Thymus (tissue), 14 donors: ENCODE measurements around the gene SFMBT1. TPM values are rescaled to one million over a fixed set of nuclear protein-coding genes. Genes with fewer than 3 reads are reported as not detected.

Experiments
- DNase-seq, 9 donors: peaks; one replicate each; pipeline ENCODE4 v3.0.0-alpha.2; 2013; ENCODE audit warnings: low spot score in 9 of 9, low read depth in 6 of 9, missing footprints in 1 of 9
- H3K27ac ChIP-seq, 2 donors: one replicate each; pipeline ENCODE4 v1.5.1; 2013; ENCODE audit warnings: control low read depth in 1 of 2, low read depth in 1 of 2, low read length in 1 of 2, mild to moderate bottlenecking in 1 of 2, moderate library complexity in 1 of 2
- H3K27me3 ChIP-seq, 2 donors: one replicate each; pipeline ENCODE4 v1.5.1; 2013; ENCODE audit warnings: low read length in 1 of 2; ENCODE audit not compliant: control insufficient read depth in 2 of 2, insufficient read depth in 1 of 2
- H3K36me3 ChIP-seq, 2 donors: one replicate each; pipeline ENCODE4 v1.5.1; 2013; ENCODE audit warnings: low read length in 1 of 2, mild to moderate bottlenecking in 1 of 2, moderate library complexity in 1 of 2; ENCODE audit not compliant: control insufficient read depth in 2 of 2, insufficient read depth in 2 of 2
- H3K4me1 ChIP-seq, 2 donors: one replicate each; pipeline ENCODE4 v1.5.1; 2013; ENCODE audit warnings: low read length in 2 of 2; ENCODE audit not compliant: control insufficient read depth in 2 of 2, insufficient read depth in 2 of 2
- H3K4me3 ChIP-seq, 2 donors: one replicate each; pipeline ENCODE4 v1.5.1; 2013; ENCODE audit warnings: low read length in 2 of 2, control low read depth in 1 of 2, mild to moderate bottlenecking in 1 of 2
- H3K9me3 ChIP-seq, 2 donors: one replicate each; pipeline ENCODE4 v1.5.1; 2013; ENCODE audit warnings: low read length in 1 of 2, mild to moderate bottlenecking in 1 of 2; ENCODE audit not compliant: control insufficient read depth in 2 of 2, insufficient read depth in 1 of 2
- WGBS: extraction: QIAGEN DNeasy Blood & Tissue Kit; methylation state at CpG from one replicate; pipeline ENCODE4 v1.1.7; 2013; 5-methylcytosine and 5-hydroxymethylcytosine counted together
- long read RNA-seq, 10 donors: transcript quantifications; one replicate each; lab custom pipeline, GENCODE V29; 2026
- polyA plus RNA-seq: library from polyadenylated mRNA; stranded (reverse); fragments of 200-250 nt; gene quantifications from one replicate; pipeline ENCODE4 v1.2.3, GENCODE V29; 2013
- total RNA-seq: library from RNA; stranded (reverse); fragments of 120-200 nt; gene quantifications from one replicate; pipeline ENCODE4 v1.2.4, GENCODE V29; 2013
- donor health status: healthy.

SFMBT1 gene, protein sequence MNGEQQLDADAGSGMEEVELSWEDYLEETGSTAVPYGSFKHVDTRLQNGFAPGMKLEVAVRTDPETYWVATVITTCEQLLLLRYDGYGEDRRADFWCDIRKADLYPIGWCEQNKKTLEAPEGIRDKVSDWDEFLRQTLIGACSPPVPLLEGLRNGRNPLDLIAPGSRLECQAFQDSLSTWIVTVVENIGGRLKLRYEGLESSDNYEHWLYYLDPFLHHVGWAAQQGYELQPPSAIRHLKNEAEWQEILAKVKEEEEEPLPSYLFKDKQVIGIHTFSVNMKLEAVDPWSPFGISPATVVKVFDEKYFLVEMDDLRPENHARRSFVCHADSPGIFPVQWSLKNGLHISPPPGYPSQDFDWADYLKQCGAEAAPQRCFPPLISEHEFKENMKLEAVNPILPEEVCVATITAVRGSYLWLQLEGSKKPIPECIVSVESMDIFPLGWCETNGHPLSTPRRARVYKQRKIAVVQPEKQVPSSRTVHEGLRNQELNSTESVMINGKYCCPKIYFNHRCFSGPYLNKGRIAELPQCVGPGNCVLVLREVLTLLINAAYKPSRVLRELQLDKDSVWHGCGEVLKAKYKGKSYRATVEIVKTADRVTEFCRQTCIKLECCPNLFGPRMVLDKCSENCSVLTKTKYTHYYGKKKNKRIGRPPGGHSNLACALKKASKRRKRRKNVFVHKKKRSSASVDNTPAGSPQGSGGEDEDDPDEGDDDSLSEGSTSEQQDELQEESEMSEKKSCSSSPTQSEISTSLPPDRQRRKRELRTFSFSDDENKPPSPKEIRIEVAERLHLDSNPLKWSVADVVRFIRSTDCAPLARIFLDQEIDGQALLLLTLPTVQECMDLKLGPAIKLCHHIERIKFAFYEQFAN
- total RNA-seq (6.4 TPM), polyA plus RNA-seq (6.2 TPM)
- long read RNA-seq, donor 1 = 0 reads
- long read RNA-seq, donor 2, full-length matches to known transcripts = 3 of 3 reads
- long read RNA-seq, donor 2, partial matches to known transcripts = 0 of 3 reads
- long read RNA-seq, donor 2, other reads (novel, unspliced or antisense) = 0 of 3 reads
- long read RNA-seq, donor 3 = 0 reads
- long read RNA-seq, donor 4 = 0 reads
- long read RNA-seq, donor 5, full-length matches to known transcripts = 1 of 1 reads
- long read RNA-seq, donor 5, partial matches to known transcripts = 0 of 1 reads
- long read RNA-seq, donor 5, other reads (novel, unspliced or antisense) = 0 of 1 reads
- long read RNA-seq, donor 6 = 0 reads
- long read RNA-seq, donor 7, full-length matches to known transcripts = 1 of 1 reads
- long read RNA-seq, donor 7, partial matches to known transcripts = 0 of 1 reads
- long read RNA-seq, donor 7, other reads (novel, unspliced or antisense) = 0 of 1 reads
- long read RNA-seq, donor 8 = 0 reads
- long read RNA-seq, donor 9 = 0 reads
- long read RNA-seq, donor 10 = 0 reads

- WGBS = 1% methylated on average over 115 of the region's 117 CpGs
- Histone ChIP-seq H3K27me3 (peaks cover 25 to 37% of the 10 kb centered on the region in 2 donors), H3K4me1 (peaks cover 4 to 14% of the 10 kb centered on the region in 2 donors), H3K27ac (peak within 1 kb of the TSS; percentile 32 to 84), H3K9me3 (peaks cover 0 to 6% of the 10 kb centered on the region in 2 donors), H3K36me3 (no peaks in the 10 kb centered on the region), H3K4me3 (peak within 1 kb of the TSS; percentile 59 to 74)
- peak in 7 of 9 donors; percentile 48 to 79 (median 68) for DNase-seq
These were observed at the start of gene SFMBT1 for GRCh38 chr3:53045518-53046170. Gene SFMBT1 (minus strand): TSS chr3:53046073. CDS start chr3:52969128, 76,945 bp downstream.

DNA sequence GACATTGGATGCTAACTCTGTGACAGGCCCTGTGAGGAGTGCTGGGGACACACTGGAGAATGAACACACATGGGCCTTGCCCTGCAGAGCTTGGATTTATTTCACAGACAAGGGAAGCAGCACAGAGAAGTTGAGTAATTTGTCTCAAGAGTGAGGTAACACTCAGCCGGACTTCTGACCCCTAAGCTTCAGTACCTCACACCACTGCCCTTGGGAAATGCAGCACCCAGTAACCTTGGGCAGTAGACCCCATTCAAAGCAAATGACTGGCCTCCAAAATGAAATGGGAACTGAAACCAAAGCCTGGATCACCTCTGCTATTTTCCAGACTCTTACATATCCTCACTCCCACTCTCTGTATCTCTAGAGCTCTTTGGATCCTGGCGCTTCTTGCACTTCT, 47.1 kb upstream of the SFMBT1 start:
- DNase-seq = no peak
- Histone ChIP-seq H3K36me3 (peaks cover 30 to 79% of the 10 kb centered on the region in 2 donors), H3K4me3 (no peak overlapping the region), H3K27me3 (no peaks in the 10 kb centered on the region), H3K9me3 (no peaks in the 10 kb centered on the region), H3K4me1 (no peaks in the 10 kb centered on the region), H3K27ac (no peak overlapping the region)
- WGBS = 93% methylated on average over 2 of the region's 2 CpGs

DNA sequence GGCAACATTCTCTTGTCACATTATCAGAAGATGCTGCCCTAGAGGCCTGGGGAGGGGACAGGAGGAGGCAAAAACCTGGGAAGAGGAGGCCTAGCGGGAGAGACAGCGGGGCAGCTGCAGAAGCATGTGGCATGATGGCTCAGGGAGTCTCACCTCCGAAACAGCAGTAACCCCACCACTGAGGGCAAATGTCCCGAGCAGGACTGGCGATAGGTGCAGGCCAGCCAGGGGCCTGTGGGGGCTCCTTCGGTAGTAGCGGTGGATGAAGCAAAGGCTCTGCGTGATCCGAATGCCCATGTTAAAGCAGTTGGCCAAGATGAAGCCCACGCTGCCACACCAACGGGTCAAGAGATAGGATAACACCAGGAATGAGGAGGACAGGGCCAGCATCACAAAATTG, 46.3 kb upstream of the SFMBT1 start:
- no peak for DNase-seq
- WGBS = over 99% methylated on average over 11 of the region's 11 CpGs
- no peaks in the 10 kb centered on the region for H3K4me1 ChIP-seq
- no peaks in the 10 kb centered on the region for H3K27me3 ChIP-seq
- H3K4me3 ChIP-seq = no peak overlapping the region
- no peak overlapping the region for H3K27ac ChIP-seq
- peaks cover 33 to 75% of the 10 kb centered on the region in 2 donors for H3K36me3 ChIP-seq
- H3K9me3 ChIP-seq = no peaks in the 10 kb centered on the region

DNA sequence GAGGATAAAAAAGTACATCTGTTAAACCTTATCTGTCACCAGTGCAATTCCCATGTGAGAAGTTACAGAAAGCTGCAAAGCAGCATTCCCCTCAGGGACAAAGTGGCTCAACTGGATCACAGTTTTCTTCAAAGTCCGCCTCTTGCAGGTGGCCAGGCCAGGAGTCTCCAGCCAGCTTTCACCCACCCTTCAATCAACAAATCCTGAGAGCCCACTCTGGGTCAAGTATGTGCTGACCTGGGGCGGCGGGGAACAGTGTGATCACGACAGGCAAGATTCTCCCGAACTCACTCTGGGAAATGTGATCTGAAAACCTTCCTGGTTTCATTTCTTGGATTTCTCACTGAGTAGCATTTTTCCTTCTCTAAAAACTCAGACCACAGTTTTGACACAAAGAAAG, 45.1 kb upstream of the SFMBT1 start:
- DNase-seq = no peak
- WGBS = 93% methylated on average over 5 of the region's 5 CpGs
- H3K4me1 ChIP-seq = no peaks in the 10 kb centered on the region
- H3K4me3 ChIP-seq = no peak overlapping the region
- peaks cover 40 to 70% of the 10 kb centered on the region in 2 donors for H3K36me3 ChIP-seq
- no peaks in the 10 kb centered on the region for H3K9me3 ChIP-seq
- H3K27ac ChIP-seq = no peak overlapping the region
- H3K27me3 ChIP-seq = no peaks in the 10 kb centered on the region

GRCh38 chr3:53089511-53089910, 43.6 kb upstream of the SFMBT1 start:
- peaks cover 38 to 64% of the 10 kb centered on the region in 2 donors for H3K36me3 ChIP-seq
- 92% methylated on average over 6 of the region's 6 CpGs for WGBS

DNA sequence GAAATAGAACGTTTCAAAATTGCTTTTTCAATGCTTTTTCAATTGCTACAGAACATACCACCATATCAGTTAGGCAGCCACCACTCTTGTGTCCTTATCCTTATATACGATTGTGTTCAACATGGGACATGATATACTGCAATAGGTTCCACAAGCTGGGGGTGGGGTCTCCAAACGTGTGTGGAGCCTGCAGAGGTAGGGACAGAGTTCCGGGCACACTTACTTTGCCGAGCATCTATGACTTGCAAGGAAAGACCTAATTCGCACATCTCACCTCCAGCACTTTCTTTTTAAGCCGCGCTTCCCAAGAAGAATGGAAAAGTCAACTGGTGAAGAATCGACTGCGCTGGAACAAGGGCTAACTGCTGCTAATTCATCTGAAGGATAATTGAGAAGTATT, 39.6 kb upstream of the SFMBT1 start:
- H3K36me3 ChIP-seq = peaks cover 25 to 26% of the 10 kb centered on the region in 2 donors
- H3K4me3 ChIP-seq = no peak overlapping the region
- no peaks in the 10 kb centered on the region for H3K9me3 ChIP-seq
- no peaks in the 10 kb centered on the region for H3K27me3 ChIP-seq
- H3K27ac ChIP-seq = no peak overlapping the region
- H3K4me1 ChIP-seq = peaks cover 0 to 3% of the 10 kb centered on the region in 2 donors
- DNase-seq = no peak
- WGBS = 87% methylated on average over 10 of the region's 10 CpGs

More at GRCh38 chr3:53089511-53089910, 43.6 kb upstream of the SFMBT1 start:
- no peaks in the 10 kb centered on the region for H3K4me1 ChIP-seq
- H3K9me3 ChIP-seq = no peaks in the 10 kb centered on the region
- no peaks in the 10 kb centered on the region for H3K27me3 ChIP-seq
- H3K4me3 ChIP-seq = no peak overlapping the region
- no peak overlapping the region for H3K27ac ChIP-seq
- DNase-seq = no peak

GRCh38 chr3:53084310-53085001, 38.6 kb upstream of the SFMBT1 start:
- peaks cover 15 to 17% of the 10 kb centered on the region in 2 donors for H3K36me3 ChIP-seq
- DNase-seq = no peak
- peaks cover 0 to 3% of the 10 kb centered on the region in 2 donors for H3K4me1 ChIP-seq
- no peaks in the 10 kb centered on the region for H3K27me3 ChIP-seq
- no peaks in the 10 kb centered on the region for H3K9me3 ChIP-seq
- H3K4me3 ChIP-seq = no peak overlapping the region
- no peak overlapping the region for H3K27ac ChIP-seq
- 95% methylated on average over 12 of the region's 12 CpGs for WGBS

GRCh38 chr3:53083949-53084309, 38.1 kb upstream of the SFMBT1 start:
- DNase-seq = no peak
- no peak overlapping the region for H3K4me3 ChIP-seq
- peaks cover 10 to 17% of the 10 kb centered on the region in 2 donors for H3K36me3 ChIP-seq
- no peaks in the 10 kb centered on the region for H3K9me3 ChIP-seq
- H3K4me1 ChIP-seq = peaks cover 0 to 3% of the 10 kb centered on the region in 2 donors
- 88% methylated on average over 3 of the region's 3 CpGs for WGBS
- no peak overlapping the region for H3K27ac ChIP-seq
- no peaks in the 10 kb centered on the region for H3K27me3 ChIP-seq
